HL-60/S4 treated with phorbol 12-myristate 13-acetate at 8.2 ng/mL for 4 days and 3 days (cell line): ENCODE data around the gene STXBP5.

Experiments
- in situ Hi-C: fragments of 300-500 bp; cut with MboI; formaldehyde crosslinking; loops from 2 replicates; pipeline ENCODE4 v1.15.0; 2022; ENCODE audit warnings: low sequenced_read_pairs

STXBP5 gene

DNA sequence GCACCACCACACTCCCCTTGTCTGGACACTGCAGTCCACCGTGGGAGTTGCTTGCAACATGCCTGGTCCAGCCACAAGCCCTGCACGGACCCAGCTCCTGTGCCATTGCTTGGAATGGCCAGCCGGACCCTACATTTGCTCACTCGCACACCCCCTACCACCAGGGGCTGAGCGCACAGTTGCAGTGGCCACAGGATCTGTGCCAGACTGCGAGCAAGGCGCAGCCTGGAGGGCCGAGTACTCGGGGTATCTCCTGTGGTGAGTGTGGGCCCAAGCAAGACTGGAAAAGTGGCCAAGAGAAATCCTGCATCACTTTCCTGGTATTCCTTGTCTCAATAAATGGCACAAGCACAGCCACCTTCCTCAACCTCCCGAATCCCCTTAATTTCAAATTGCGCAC lies 218.9 kb downstream of the STXBP5 start:
- in situ Hi-C loops, result no loop called here

GRCh38 chr6:147429794-147430193 lies 225.6 kb downstream of the STXBP5 start:
- in situ Hi-C loops, result no loop called here

GRCh38 chr6:147430811-147431210 lies 226.6 kb downstream of the STXBP5 start:
- in situ Hi-C loops, result no loop called here

DNA sequence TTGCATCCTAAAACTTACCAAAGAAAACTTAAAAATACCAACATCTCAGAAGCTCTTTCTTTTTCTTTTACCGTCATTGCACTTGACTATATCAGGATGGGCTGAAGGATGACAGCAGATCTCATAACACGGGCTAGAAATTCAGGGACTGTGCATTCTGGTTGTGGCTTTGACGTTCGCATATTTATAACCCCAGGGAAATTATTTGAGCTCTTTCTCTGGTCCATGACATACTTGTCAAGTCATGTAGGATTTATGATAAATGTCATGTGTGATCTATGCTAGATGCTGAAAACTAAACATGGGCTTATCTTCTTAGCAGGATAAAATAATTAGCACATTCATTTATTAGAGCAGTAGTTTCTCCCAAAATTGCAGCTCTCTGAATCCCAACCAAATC lies 229.9 kb downstream of the STXBP5 start:
- in situ Hi-C loops, result no loop called here

DNA sequence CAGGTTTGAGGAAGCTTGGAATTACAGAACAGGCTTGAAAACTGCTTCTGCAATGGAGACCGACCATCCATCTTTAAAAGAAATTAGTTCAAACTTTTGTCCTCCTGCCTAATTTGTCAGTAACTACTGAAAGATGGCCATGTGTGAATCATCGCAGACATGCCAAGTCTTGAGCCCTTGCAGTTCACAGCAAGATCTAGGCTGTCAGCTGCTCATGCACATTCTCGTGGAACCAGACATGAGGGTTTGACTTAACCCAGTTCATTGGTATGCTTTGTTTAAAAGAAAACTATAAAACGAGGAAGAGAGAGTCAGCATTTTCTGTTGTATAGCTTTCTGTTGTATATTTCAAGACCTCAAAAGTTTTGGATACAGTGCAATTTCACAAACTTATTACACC lies 230.3 kb downstream of the STXBP5 start:
- in situ Hi-C loops, result no loop called here

GRCh38 chr6:147437615-147438014 lies 233.4 kb downstream of the STXBP5 start:
- in situ Hi-C loops, result no loop called here

- in situ Hi-C loops, result no loop called here
Measured at GRCh38 chr6:147438758-147439528, 234.7 kb downstream of the STXBP5 start.
